Retinal pigment epithelial cell (primary cell): Measurements from ENCODE around the gene MACIR.
"Not testable (repeated sequence)": the region's sequence is repeated elsewhere in the genome, so short reads cannot be mapped to it uniquely, and the experiment has no call there.

Source experiments
- DNase-seq: peaks from one replicate; pipeline ENCODE4 v3.0.0-alpha.2; 2010; ENCODE audit warnings: low read depth
- H3K4me3 ChIP-seq: 2 replicates; pipeline ENCODE4 v1.5.1; 2011; ENCODE audit warnings: mild to moderate bottlenecking, low read length, control low read depth, moderate library complexity
- CTCF ChIP-seq: conservative IDR thresholded peaks from 2 replicates; pipeline ENCODE4 v1.5.1; 2011; ENCODE audit warnings: low read depth, low read length, control low read depth, inconsistent platforms

Gene MACIR

DNA sequence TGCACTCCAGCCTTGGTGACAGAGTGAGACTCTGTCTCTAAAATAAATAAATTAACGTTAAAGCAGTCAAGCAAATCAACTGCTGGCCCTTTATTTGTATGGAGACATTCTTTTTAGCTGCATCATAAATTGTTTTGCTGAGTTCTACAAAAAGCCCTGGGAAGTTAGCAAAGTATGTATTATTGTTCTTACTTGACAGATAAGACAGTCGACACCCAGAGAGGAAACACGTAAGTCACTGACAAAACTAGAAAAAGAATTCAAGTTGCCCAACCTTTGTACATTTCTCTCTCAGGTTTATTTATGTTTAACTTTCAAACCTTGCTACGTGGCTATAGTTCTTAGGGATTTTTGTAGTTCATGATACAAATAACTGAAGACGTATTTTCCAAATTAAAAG lies 40.4 kb upstream of the MACIR start:
- H3K4me3 ChIP-seq: no peak overlapping the region
- no peak for TF ChIP-seq CTCF
- peak; percentile 24 for DNase-seq

GRCh38 chr5:103219074-103219473 lies 39.5 kb upstream of the MACIR start:
- H3K4me3 ChIP-seq, DNase-seq: not testable (repeated sequence)

GRCh38 chr5:103223031-103223955 lies 35.3 kb upstream of the MACIR start:
- no peak overlapping the region for H3K4me3 ChIP-seq
- DNase-seq: no peak
- TF ChIP-seq CTCF: no peak

- no peak overlapping the region for H3K4me3 ChIP-seq
- TF ChIP-seq CTCF: peak; percentile 72
- no peak for DNase-seq
Observed at GRCh38 chr5:103224118-103224893, 34.3 kb upstream of the MACIR start.

GRCh38 chr5:103224894-103225246 lies 33.7 kb upstream of the MACIR start:
- no peak for DNase-seq
- no peak overlapping the region for H3K4me3 ChIP-seq
- TF ChIP-seq CTCF: no peak

- no peak overlapping the region for H3K4me3 ChIP-seq
- no peak for DNase-seq
- no peak for TF ChIP-seq CTCF
Observed at GRCh38 chr5:103228061-103228460, 30.5 kb upstream of the MACIR start.

DNA sequence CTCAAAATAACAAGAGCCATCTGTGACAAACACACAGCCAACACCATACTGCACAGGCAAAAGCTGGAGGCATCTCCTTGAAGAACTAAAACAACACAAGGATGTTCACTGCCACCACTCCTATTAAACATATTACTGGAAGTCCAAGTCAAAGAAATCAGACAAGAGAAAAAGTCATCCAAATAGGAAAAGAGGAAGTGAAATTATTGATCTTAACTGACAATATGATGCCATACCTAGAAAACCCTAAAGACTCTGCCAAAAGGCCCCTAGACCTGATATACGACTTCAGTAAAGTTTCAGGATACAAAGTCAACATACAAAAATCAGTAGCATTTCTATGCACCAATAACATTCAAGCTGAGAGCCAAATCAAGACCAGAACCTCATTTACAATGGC lies 30.0 kb upstream of the MACIR start:
- no peak for DNase-seq
- TF ChIP-seq CTCF: no peak

More for the DNA sequence above, 30.0 kb upstream of the MACIR start:
- no peak overlapping the region for H3K4me3 ChIP-seq
